Muscle layer of colon (tissue), 2 donors: ENCODE measurements around the gene MAP4K1.
"Not testable (repeated sequence)": the region's sequence is repeated elsewhere in the genome, so short reads cannot be mapped to it uniquely, and the experiment has no call there.

Experiments used
- H3K27ac ChIP-seq: one replicate; pipeline ENCODE4 v1.7.0; 2013; ENCODE audit warnings: low read depth, mild to moderate bottlenecking, low read length, moderate library complexity
- H3K27me3 ChIP-seq, 2 donors: one replicate each; pipeline ENCODE4 v1.7.0; 2013; ENCODE audit warnings: low read length in 2 of 2, mild to moderate bottlenecking in 2 of 2; ENCODE audit not compliant: insufficient read depth in 2 of 2, control insufficient read depth in 1 of 2
- H3K36me3 ChIP-seq: one replicate; pipeline ENCODE4 v1.7.0; 2013; ENCODE audit warnings: mild to moderate bottlenecking, low read length; ENCODE audit not compliant: insufficient read depth
- H3K4me1 ChIP-seq: one replicate; pipeline ENCODE4 v1.7.0; 2013; ENCODE audit warnings: mild to moderate bottlenecking, low read length; ENCODE audit not compliant: insufficient read depth
- H3K4me3 ChIP-seq, 2 donors: one replicate each; pipeline ENCODE4 v1.7.0; 2013; ENCODE audit warnings: low read length in 2 of 2, low read depth in 1 of 2, mild to moderate bottlenecking in 1 of 2, moderate library complexity in 1 of 2
- H3K9ac ChIP-seq: one replicate; pipeline ENCODE4 v1.7.0; 2013; ENCODE audit warnings: low read length
- H3K9me3 ChIP-seq: one replicate; pipeline ENCODE4 v1.7.0; 2013; ENCODE audit warnings: mild to moderate bottlenecking, low read length
- donor health status: abdominal sarcoma.
- donor health status: Adenocarcinoma of cecum.

Gene MAP4K1

DNA sequence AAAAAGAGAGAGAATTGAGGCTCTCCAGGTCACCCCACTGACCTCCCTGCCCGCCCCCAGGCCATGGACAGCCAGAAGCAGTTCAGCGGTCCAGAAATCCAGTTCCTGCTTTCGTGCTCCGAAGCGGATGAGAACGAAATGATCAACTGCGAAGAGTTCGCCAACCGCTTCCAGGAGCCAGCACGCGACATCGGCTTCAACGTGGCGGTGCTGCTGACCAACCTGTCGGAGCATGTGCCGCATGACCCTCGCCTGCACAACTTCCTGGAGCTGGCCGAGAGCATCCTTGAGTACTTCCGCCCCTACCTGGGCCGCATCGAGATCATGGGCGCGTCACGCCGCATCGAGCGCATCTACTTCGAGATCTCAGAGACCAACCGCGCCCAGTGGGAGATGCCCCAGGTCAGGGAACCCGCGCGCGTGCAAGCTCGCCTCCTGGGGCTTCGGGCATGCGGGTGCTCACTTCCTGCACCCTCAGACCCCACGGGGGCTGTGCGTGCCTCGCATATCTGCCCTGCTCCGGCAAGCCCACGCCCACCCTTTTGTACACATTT lies 56.6 kb downstream of the MAP4K1 start:
- no peak overlapping the region for H3K4me3 ChIP-seq
- H3K9me3 ChIP-seq: no peaks in the 10 kb centered on the region
- H3K4me1 ChIP-seq: no peaks in the 10 kb centered on the region
- H3K36me3 ChIP-seq: no peaks in the 10 kb centered on the region
- H3K9ac ChIP-seq: no peak overlapping the region
- peaks cover 0 to 14% of the 10 kb centered on the region in 2 donors for H3K27me3 ChIP-seq
- H3K27ac ChIP-seq: no peak overlapping the region

DNA sequence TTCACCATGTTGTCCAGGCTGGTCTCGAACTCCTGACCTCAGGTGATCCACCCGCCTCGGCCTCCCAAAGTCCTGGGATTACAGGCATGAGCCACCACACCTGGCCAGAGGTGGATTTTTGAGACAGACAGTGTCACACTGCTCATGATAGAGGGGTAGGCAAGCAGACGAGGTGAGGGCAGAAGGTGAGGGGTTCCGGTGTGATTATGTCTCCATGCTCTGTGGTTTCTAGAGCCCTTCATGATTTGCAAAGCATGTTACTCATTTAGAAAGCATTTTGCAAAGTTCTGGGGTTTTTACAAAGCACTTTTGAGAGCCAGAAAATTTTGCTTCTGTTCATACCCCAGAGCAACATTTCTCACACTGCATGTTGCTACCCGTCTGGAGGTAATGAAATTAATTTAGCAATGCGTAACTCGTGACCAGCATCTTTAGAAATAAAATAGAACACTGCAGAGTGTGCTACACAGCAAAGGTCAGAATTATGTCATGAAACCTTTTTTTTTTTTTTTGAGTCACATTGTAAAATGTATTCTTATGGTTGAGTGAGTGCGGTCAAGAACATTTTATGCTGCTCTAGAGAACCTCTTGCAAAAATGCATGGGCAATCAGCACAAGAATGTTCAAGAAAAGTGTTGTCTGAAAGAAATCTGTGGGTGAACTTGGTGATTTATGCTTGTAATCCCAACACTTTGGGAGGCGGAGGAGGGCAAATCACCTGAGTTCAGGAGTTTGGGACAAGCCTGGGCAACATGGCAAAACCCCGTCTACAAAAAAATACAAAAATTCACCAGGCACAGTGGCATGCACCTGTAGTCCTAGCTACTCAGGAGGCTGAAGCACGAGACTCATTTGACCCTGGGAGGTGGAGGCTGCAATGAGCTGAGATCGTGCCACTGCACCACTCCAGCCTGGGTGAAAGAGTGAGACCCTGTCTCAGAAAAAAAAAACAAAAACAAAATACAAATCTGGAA lies 58.0 kb downstream of the MAP4K1 start:
- Histone ChIP-seq H3K9me3 (no peaks in the 10 kb centered on the region), H3K36me3 (no peaks in the 10 kb centered on the region), H3K27me3 (peaks cover 0 to 7% of the 10 kb centered on the region in 2 donors), H3K9ac (no peak overlapping the region), H3K4me1 (no peaks in the 10 kb centered on the region), H3K27ac (no peak overlapping the region), H3K4me3 (no peak overlapping the region)

DNA sequence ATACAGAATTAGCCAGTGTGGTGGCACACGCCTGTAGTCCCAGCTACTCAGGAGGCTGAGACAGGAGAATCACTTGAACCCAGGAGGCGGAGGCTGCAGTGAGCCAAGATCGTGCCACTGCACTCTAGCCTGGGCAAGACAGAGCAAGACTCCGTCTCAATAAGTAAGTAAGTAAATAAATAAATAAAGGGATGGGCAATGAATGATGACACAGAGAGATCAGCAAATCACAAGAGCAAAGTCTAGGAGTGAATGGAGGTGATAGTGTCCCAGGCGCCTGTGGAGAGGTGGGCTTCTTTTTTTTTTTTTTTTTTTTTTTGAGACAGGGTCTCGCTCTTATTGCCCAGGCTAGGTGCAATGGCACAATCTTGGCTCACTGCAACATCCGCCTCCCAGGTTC lies 58.8 kb downstream of the MAP4K1 start:
- not testable (repeated sequence) for H3K4me1 ChIP-seq, H3K27ac ChIP-seq, H3K27me3 ChIP-seq, H3K9ac ChIP-seq, H3K36me3 ChIP-seq, H3K4me3 ChIP-seq, H3K9me3 ChIP-seq

DNA sequence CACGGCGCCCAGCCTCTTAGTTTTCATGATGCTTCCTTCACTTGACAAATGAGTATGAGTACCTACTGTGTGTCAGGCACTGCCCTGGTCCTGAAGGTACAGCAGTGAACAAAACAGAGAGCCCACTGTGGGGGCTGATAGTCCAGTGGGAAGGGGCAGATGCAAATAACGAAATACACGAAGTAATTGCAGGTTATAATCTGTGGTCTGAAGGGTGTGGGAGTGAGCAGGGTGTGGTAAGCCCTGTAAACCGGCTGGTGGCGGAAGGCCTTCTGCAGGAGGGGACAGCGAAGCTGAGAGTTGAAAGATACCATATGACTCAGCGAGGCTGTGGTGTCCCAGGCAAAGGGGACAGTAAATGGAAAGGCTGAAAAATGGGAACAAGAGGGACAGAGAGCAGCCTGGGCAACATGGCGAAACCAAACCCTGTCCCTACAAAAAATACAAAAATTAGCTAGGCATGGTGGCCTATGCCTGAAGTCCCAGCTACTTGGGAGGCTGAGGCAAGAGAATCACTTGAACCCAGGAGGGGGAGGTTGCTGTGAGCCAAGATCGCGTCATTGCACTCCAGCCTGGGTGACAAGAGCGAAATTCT lies 60.5 kb downstream of the MAP4K1 start:
- no peak overlapping the region for H3K27ac ChIP-seq
- no peaks in the 10 kb centered on the region for H3K9me3 ChIP-seq
- no peak overlapping the region for H3K9ac ChIP-seq
- no peaks in the 10 kb centered on the region for H3K36me3 ChIP-seq
- H3K27me3 ChIP-seq: no peaks in the 10 kb centered on the region
- no peaks in the 10 kb centered on the region for H3K4me1 ChIP-seq
- H3K4me3 ChIP-seq: no peak overlapping the region

DNA sequence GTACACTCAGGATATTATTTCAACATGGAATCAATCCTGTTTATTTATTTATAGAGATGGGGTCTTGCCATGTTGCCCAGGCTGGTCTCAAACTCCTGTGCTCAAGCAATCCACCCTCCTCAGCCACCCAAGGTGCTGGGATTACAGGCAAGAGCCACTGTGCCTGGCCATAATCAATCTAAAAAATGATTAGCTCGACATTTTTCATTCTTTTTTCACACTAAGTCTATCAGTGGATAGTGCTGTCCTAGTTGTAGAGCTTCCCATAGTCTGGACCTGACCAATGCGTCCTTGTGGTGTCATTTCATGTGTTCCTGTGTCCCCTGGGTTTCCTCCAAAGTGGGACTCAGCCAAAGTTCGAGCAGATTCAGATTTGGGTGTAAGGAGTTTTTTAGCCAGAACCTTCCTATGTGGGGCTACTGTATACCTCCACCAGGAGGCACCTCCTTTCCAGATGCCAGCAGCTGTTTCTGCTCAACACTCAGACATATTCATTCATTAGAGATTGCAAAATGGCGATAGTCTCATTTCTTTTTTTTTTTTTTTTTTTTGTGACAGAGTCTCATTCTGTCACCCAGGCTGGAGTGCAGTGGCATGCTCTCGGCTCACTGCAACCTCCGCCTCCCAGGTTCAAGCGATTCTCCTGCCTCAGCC lies 61.1 kb downstream of the MAP4K1 start:
- H3K4me3 ChIP-seq: no peak overlapping the region
- no peaks in the 10 kb centered on the region for H3K27me3 ChIP-seq
- H3K4me1 ChIP-seq: no peaks in the 10 kb centered on the region
- no peak overlapping the region for H3K9ac ChIP-seq
- no peak overlapping the region for H3K27ac ChIP-seq
- H3K9me3 ChIP-seq: no peaks in the 10 kb centered on the region
- H3K36me3 ChIP-seq: no peaks in the 10 kb centered on the region

DNA sequence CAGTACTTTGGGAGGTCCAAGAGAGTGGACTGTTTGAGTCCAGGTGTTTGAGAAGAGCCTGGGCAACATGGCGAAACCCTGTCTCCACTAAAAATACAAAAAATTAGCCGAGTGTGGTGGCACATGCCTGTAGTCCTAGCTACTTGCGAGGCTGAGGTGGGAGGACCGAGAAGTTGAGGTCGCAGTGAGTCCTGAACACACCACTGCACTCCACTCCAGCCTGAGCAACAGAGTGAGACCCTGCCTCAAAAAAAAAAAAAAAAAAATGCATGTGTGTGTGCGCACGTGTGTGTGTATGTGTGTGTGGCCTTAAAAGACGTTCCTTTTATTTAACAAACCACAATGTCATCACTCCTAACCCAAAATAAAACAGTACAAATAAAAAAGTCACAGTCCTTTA lies 62.6 kb downstream of the MAP4K1 start:
- H3K36me3 ChIP-seq: no peaks in the 10 kb centered on the region
- no peak overlapping the region for H3K27ac ChIP-seq
- H3K9me3 ChIP-seq: no peaks in the 10 kb centered on the region
- H3K27me3 ChIP-seq: no peaks in the 10 kb centered on the region
- H3K4me1 ChIP-seq: no peaks in the 10 kb centered on the region
- no peak overlapping the region for H3K4me3 ChIP-seq
- H3K9ac ChIP-seq: no peak overlapping the region

DNA sequence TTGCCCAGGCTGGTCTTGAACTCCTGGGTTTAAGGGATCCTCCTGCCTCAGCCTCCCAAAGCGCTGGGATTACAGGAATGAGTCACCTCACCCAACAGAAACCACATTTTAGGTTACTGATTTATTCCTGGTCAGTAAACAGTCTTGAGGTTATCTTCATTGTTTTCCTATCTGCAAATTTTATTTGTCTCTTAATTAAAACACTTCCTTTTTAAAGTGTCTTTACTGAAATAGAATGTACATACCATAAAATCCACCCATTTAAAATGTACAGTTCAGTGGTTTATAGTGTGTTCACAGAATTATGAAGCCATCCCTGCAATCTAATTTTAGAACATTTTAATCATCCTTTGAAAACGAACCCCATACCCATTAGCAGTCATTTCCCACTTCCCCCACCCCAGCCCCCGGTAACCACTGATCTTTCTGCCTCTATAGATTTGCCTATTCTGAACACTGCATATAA lies 63.0 kb downstream of the MAP4K1 start:
- no peak overlapping the region for H3K4me3 ChIP-seq
- H3K9me3 ChIP-seq: no peaks in the 10 kb centered on the region
- H3K36me3 ChIP-seq: no peaks in the 10 kb centered on the region
- H3K9ac ChIP-seq: no peak overlapping the region
- H3K27me3 ChIP-seq: no peaks in the 10 kb centered on the region
- no peak overlapping the region for H3K27ac ChIP-seq
- no peaks in the 10 kb centered on the region for H3K4me1 ChIP-seq

DNA sequence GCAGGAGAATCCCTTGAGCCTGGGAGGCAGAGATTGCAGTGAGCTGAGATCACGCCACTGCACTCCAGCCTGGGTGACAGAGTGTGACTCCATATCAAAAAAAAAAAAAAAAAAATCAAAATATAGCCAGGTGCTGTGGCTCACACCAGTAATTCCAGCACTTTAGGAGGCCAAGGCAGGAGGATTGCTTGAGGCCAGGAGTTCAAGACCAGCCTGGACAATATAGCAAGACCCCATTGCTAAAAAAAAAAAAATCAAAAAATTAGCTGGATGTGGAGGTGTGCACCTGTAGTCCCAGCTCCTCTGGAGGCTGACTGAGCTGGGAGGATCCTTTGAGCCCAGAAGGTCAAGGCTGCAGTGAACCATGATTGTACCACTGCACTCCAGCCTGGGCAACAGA lies 64.5 kb downstream of the MAP4K1 start:
- not testable (repeated sequence) for H3K4me1 ChIP-seq, H3K36me3 ChIP-seq, H3K9me3 ChIP-seq, H3K27ac ChIP-seq, H3K9ac ChIP-seq, H3K4me3 ChIP-seq, H3K27me3 ChIP-seq

DNA sequence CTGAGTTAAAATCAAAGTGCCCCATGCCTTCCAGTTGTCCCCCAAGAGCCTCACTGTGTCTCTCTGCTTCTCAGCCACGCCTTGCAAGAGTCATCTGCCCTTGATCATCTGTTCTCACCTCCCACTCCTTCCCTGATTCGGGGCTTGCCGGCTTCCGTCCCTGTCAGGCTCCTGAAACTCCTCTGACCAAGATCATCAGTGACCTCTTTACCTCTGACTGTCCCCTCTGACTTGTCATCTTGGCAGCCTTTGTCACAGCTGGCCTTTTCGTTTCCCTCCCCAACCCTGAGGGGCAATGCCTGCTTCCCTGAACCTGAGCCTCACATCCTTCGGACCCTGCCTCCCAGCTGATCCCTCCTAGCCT lies 66.3 kb downstream of the MAP4K1 start:
- no peaks in the 10 kb centered on the region for H3K27me3 ChIP-seq
- H3K4me3 ChIP-seq: no peak overlapping the region
- no peak overlapping the region for H3K9ac ChIP-seq
- no peak overlapping the region for H3K27ac ChIP-seq
- no peaks in the 10 kb centered on the region for H3K4me1 ChIP-seq
- no peaks in the 10 kb centered on the region for H3K36me3 ChIP-seq
- H3K9me3 ChIP-seq: no peaks in the 10 kb centered on the region

DNA sequence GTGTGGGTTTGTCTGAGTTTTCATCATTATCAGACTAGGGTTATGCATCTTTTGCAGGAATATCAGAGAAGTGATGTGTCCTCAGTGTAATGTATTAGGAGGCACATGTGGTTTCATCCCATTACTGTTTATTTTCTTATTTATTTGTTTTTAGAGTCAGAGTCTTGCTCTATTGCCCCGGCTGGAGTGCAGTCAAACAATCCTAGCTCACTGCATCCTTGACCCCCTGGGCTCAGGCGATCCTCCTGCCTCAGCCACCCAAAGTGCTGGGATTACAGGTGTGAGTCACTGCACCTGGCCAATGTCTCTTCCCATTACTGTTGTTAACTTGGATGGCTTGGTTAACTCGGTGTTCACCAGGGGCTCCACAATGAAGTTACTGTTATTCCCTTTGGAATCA lies 67.4 kb downstream of the MAP4K1 start:
- H3K27ac ChIP-seq: no peak overlapping the region

DNA sequence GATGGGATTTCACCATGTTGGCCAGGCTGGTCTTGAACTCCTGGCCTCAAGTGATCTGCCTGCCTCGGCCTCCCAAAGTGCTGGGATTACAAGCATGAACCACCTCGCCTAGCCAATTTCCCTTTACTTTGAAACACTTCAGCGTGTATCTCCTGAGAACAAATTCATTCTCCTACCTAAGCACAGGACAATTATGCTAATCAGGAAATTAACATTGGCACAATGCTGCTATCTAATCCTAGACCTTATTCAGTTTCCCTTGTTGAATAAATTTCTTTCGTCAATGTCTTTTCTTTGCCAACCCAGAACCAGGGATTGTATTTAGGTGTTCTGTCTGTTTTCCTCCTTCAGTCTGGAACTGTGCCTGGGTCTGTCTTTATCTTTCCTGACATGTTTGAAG lies 67.8 kb downstream of the MAP4K1 start:
- H3K9ac ChIP-seq: no peak overlapping the region
- no peaks in the 10 kb centered on the region for H3K36me3 ChIP-seq
- no peak overlapping the region for H3K4me3 ChIP-seq
- no peaks in the 10 kb centered on the region for H3K27me3 ChIP-seq
- H3K27ac ChIP-seq: no peak overlapping the region
- H3K4me1 ChIP-seq: no peaks in the 10 kb centered on the region
- H3K9me3 ChIP-seq: no peaks in the 10 kb centered on the region

More for the DNA sequence above, 67.4 kb downstream of the MAP4K1 start:
- Histone ChIP-seq H3K36me3 (no peaks in the 10 kb centered on the region), H3K27me3 (no peaks in the 10 kb centered on the region), H3K9ac (no peak overlapping the region), H3K4me1 (no peaks in the 10 kb centered on the region), H3K4me3 (no peak overlapping the region), H3K9me3 (no peaks in the 10 kb centered on the region)
